GM18867 (cell line): ENCODE results near the gene PREX1.

Experiments used
- ATAC-seq: cut with Tn5 transposase; IDR thresholded peaks from one replicate; pipeline ENCODE4 v1.9.1; 2021; ENCODE audit warnings: mild to moderate bottlenecking, moderate library complexity; ENCODE audit not compliant: unreplicated experiment

PREX1 gene

GRCh38 chr20:48738399-48739304 is 89.1 kb downstream of the PREX1 start:
- ATAC-seq: peak; percentile 65

GRCh38 chr20:48738094-48738398 is 89.8 kb downstream of the PREX1 start:
- no peak for ATAC-seq

- no peak for ATAC-seq
These were observed 90.2 kb downstream of the PREX1 start for GRCh38 chr20:48737434-48738093.

GRCh38 chr20:48736636-48737035 is 91.2 kb downstream of the PREX1 start:
- no peak for ATAC-seq

- no peak for ATAC-seq
These were observed 91.6 kb downstream of the PREX1 start for GRCh38 chr20:48736231-48736630.

GRCh38 chr20:48735112-48735511 is 92.7 kb downstream of the PREX1 start:
- no peak for ATAC-seq

GRCh38 chr20:48734104-48734749 is 93.6 kb downstream of the PREX1 start:
- ATAC-seq: no peak

- ATAC-seq: no peak
These were observed 94.5 kb downstream of the PREX1 start for GRCh38 chr20:48733296-48733790.

- no peak for ATAC-seq
These were observed 95.5 kb downstream of the PREX1 start for GRCh38 chr20:48732081-48732829.

- ATAC-seq: no peak
These were observed 96.3 kb downstream of the PREX1 start for GRCh38 chr20:48731536-48731935.

- no peak for ATAC-seq
These were observed 96.8 kb downstream of the PREX1 start for GRCh38 chr20:48730977-48731376.

- no peak for ATAC-seq
These were observed 98.3 kb downstream of the PREX1 start for GRCh38 chr20:48729538-48729937.

- ATAC-seq: no peak
These were observed 99.6 kb downstream of the PREX1 start for GRCh38 chr20:48728042-48728825.

- no peak for ATAC-seq
These were observed 100.6 kb downstream of the PREX1 start for GRCh38 chr20:48727226-48727625.

- no peak for ATAC-seq
These were observed 102.2 kb downstream of the PREX1 start for GRCh38 chr20:48725555-48725991.

- ATAC-seq: no peak
These were observed 102.8 kb downstream of the PREX1 start for GRCh38 chr20:48724891-48725554.

GRCh38 chr20:48724382-48724781 is 103.4 kb downstream of the PREX1 start:
- ATAC-seq: no peak

- ATAC-seq: no peak
These were observed 104.2 kb downstream of the PREX1 start for GRCh38 chr20:48723308-48724264.
